ENCODE results near the gene ARHGAP10.
"Not testable (repeated sequence)": the region's sequence is repeated elsewhere in the genome, so short reads cannot be mapped to it uniquely, and the experiment has no call there.

The ARHGAP10 gene

GRCh38 chr4:148068065-148068911 is 336.4 kb downstream of the ARHGAP10 start:
- DNase-seq (ENCODE audit: low read depth) = no peak

GRCh38 chr4:148069086-148069894 is 337.4 kb downstream of the ARHGAP10 start:
- no peak for DNase-seq (ENCODE audit: low read depth)

- no peak for DNase-seq (ENCODE audit: low read depth)
Observed at GRCh38 chr4:148069895-148070178, 337.9 kb downstream of the ARHGAP10 start.

- DNase-seq (ENCODE audit: low read depth) = no peak
Observed at GRCh38 chr4:148071009-148071408, 339.1 kb downstream of the ARHGAP10 start.

- no peak for DNase-seq (ENCODE audit: low read depth)
Observed at GRCh38 chr4:148072789-148073188, 340.9 kb downstream of the ARHGAP10 start.

GRCh38 chr4:148073349-148073748 is 341.5 kb downstream of the ARHGAP10 start:
- DNase-seq (ENCODE audit: low read depth) = no peak

- no peak for DNase-seq (ENCODE audit: low read depth)
Observed at GRCh38 chr4:148074462-148074861, 342.6 kb downstream of the ARHGAP10 start.

- no peak for DNase-seq (ENCODE audit: low read depth)
Observed at GRCh38 chr4:148075438-148075837, 343.6 kb downstream of the ARHGAP10 start.

GRCh38 chr4:148076964-148077363 is 345.1 kb downstream of the ARHGAP10 start:
- no peak for DNase-seq (ENCODE audit: low read depth)

- DNase-seq (ENCODE audit: low read depth) = no peak
Observed at GRCh38 chr4:148077581-148077980, 345.7 kb downstream of the ARHGAP10 start.

- no peak for DNase-seq (ENCODE audit: low read depth)
Observed at GRCh38 chr4:148078061-148078460, 346.2 kb downstream of the ARHGAP10 start.

- no peak for DNase-seq (ENCODE audit: low read depth)
Observed at GRCh38 chr4:148079961-148080360, 348.1 kb downstream of the ARHGAP10 start.

GRCh38 chr4:148081267-148081666 is 349.4 kb downstream of the ARHGAP10 start:
- DNase-seq (ENCODE audit: low read depth) = no peak

- DNase-seq (ENCODE audit: low read depth) = no peak
Observed at GRCh38 chr4:148081745-148082144, 349.9 kb downstream of the ARHGAP10 start.

GRCh38 chr4:148083073-148083472 is 351.2 kb downstream of the ARHGAP10 start:
- not testable (repeated sequence) for DNase-seq (ENCODE audit: low read depth)

GRCh38 chr4:148089624-148090023 is 357.7 kb downstream of the ARHGAP10 start:
- no peak for DNase-seq (ENCODE audit: low read depth)

GRCh38 chr4:148090029-148090428 is 358.1 kb downstream of the ARHGAP10 start:
- DNase-seq (ENCODE audit: low read depth) = no peak

- no peak for DNase-seq (ENCODE audit: low read depth)
Observed at GRCh38 chr4:148090503-148091476, 358.9 kb downstream of the ARHGAP10 start.

GRCh38 chr4:148091896-148092295 is 360.0 kb downstream of the ARHGAP10 start:
- DNase-seq (ENCODE audit: low read depth) = no peak

- no peak for DNase-seq (ENCODE audit: low read depth)
Observed at GRCh38 chr4:148092316-148093014, 360.6 kb downstream of the ARHGAP10 start.

- no peak for DNase-seq (ENCODE audit: low read depth)
Observed at GRCh38 chr4:148093065-148093464, 361.2 kb downstream of the ARHGAP10 start.

GRCh38 chr4:148094149-148094548 is 362.3 kb downstream of the ARHGAP10 start:
- DNase-seq (ENCODE audit: low read depth) = no peak
